ENCODE results near the gene RPS16. TPM values are rescaled to one million over a fixed set of nuclear protein-coding genes. Genes with fewer than 3 reads are reported as not detected.

RPS16 gene
- total and polyA plus RNA-seq, 9 of the 15 experiments (the other 6 are each of a cell fraction or from before 2014, with no cell fraction given) = 82.6 to 3,671 (median 2,204) TPM

DNA sequence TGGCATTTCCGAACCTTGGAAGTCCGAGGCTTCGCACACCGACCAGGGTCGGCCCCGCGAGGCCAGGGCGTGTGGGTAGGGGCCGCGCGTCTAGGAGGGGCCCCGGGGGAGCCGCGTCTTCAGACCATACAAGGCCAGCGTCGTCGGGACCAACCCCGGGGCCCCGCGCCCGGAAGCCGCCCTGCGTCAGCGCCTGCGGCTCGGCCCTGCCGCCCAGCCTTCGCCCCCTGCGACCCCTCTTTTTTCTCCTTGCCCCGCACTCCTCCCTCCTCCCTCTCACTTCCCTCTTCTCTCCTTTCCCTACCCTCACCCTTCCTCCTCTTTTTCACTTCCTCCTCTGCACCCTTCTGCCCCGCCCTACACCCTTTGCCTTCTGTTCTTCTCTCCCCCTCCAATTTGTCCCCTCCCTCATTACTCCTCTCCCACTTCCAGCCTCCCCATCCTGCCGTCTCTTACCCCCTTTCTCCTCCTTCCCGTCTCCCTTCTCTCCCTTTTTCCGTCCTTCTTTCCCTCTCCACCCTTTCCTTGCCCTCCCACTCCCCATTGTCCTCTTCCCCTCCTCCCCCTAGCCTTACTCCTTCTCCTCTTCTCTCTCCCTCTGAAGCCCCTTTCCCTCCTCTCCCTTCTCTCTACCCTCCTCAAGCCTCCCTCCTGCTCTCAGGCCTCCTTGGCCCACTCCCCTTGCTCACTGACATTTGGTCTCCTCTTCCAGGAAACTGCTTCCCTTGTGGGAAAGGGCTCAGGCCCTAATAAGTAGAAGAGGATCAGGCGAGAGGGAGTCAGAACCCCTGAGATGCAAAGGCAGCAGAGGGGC is 25.5 kb downstream of the RPS16 start (continued):
- TF ChIP-seq, protein P1, sequence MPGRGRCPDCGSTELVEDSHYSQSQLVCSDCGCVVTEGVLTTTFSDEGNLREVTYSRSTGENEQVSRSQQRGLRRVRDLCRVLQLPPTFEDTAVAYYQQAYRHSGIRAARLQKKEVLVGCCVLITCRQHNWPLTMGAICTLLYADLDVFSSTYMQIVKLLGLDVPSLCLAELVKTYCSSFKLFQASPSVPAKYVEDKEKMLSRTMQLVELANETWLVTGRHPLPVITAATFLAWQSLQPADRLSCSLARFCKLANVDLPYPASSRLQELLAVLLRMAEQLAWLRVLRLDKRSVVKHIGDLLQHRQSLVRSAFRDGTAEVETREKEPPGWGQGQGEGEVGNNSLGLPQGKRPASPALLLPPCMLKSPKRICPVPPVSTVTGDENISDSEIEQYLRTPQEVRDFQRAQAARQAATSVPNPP (IDR thresholded peaks at IDR 0.05; ENCODE audit: borderline replicate concordance, insufficient read depth, insufficient read length) = no peak
- TF ChIP-seq, protein P2, sequence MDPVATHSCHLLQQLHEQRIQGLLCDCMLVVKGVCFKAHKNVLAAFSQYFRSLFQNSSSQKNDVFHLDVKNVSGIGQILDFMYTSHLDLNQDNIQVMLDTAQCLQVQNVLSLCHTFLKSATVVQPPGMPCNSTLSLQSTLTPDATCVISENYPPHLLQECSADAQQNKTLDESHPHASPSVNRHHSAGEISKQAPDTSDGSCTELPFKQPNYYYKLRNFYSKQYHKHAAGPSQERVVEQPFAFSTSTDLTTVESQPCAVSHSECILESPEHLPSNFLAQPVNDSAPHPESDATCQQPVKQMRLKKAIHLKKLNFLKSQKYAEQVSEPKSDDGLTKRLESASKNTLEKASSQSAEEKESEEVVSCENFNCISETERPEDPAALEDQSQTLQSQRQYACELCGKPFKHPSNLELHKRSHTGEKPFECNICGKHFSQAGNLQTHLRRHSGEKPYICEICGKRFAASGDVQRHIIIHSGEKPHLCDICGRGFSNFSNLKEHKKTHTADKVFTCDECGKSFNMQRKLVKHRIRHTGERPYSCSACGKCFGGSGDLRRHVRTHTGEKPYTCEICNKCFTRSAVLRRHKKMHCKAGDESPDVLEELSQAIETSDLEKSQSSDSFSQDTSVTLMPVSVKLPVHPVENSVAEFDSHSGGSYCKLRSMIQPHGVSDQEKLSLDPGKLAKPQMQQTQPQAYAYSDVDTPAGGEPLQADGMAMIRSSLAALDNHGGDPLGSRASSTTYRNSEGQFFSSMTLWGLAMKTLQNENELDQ (CRISPR knock-in tag; IDR thresholded peaks at IDR 0.05; ENCODE audit: borderline replicate concordance) = no peak
- TF ChIP-seq, protein P3, sequence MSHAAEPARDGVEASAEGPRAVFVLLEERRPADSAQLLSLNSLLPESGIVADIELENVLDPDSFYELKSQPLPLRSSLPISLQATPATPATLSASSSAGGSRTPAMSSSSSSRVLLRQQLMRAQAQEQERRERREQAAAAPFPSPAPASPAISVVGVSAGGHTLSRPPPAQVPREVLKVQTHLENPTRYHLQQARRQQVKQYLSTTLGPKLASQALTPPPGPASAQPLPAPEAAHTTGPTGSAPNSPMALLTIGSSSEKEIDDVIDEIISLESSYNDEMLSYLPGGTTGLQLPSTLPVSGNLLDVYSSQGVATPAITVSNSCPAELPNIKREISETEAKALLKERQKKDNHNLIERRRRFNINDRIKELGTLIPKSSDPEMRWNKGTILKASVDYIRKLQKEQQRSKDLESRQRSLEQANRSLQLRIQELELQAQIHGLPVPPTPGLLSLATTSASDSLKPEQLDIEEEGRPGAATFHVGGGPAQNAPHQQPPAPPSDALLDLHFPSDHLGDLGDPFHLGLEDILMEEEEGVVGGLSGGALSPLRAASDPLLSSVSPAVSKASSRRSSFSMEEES (CRISPR knock-in tag; IDR thresholded peaks at IDR 0.05) = no peak
- TF ChIP-seq ETV5 (CRISPR knock-in tag; IDR thresholded peaks at IDR 0.05; ENCODE audit: low read depth) (no peak), FOSL1 (tag; conservative IDR thresholded peaks at IDR 0.05) (no peak), NFYB (IDR thresholded peaks at IDR 0.05; ENCODE audit: extremely low read depth, insufficient read length) (no peak), FIP1L1 (IDR thresholded peaks at IDR 0.05; ENCODE audit: low read depth, low read length, poor library complexity, severe bottlenecking) (no peak), GABPB1 (CRISPR knock-in tag; IDR thresholded peaks at IDR 0.05) (no peak), CBX5 (IDR thresholded peaks at IDR 0.05; ENCODE audit: borderline replicate concordance, low read depth) (no peak), MCM3 (IDR thresholded peaks at IDR 0.05) (no peak), HDAC2 (IDR thresholded peaks at IDR 0.05) (peak; percentile 66), KLF6 (CRISPR knock-in tag; IDR thresholded peaks at IDR 0.05; ENCODE audit: borderline replicate concordance) (no peak), CBFA2T3 (IDR thresholded peaks at IDR 0.05) (no peak), ZSCAN32 (CRISPR knock-in tag; IDR thresholded peaks at IDR 0.05) (no peak), CBX1 (IDR thresholded peaks at IDR 0.05; ENCODE audit: low read depth) (no peak), NR2F6 (CRISPR knock-in tag; IDR thresholded peaks at IDR 0.05) (no peak)
- TF ChIP-seq, protein P4, sequence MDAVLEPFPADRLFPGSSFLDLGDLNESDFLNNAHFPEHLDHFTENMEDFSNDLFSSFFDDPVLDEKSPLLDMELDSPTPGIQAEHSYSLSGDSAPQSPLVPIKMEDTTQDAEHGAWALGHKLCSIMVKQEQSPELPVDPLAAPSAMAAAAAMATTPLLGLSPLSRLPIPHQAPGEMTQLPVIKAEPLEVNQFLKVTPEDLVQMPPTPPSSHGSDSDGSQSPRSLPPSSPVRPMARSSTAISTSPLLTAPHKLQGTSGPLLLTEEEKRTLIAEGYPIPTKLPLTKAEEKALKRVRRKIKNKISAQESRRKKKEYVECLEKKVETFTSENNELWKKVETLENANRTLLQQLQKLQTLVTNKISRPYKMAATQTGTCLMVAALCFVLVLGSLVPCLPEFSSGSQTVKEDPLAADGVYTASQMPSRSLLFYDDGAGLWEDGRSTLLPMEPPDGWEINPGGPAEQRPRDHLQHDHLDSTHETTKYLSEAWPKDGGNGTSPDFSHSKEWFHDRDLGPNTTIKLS (IDR thresholded peaks at IDR 0.05; ENCODE audit: borderline replicate concordance, low read depth) = no peak
- TF ChIP-seq, protein P5, sequence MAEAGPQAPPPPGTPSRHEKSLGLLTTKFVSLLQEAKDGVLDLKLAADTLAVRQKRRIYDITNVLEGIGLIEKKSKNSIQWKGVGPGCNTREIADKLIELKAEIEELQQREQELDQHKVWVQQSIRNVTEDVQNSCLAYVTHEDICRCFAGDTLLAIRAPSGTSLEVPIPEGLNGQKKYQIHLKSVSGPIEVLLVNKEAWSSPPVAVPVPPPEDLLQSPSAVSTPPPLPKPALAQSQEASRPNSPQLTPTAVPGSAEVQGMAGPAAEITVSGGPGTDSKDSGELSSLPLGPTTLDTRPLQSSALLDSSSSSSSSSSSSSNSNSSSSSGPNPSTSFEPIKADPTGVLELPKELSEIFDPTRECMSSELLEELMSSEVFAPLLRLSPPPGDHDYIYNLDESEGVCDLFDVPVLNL (CRISPR knock-in tag; IDR thresholded peaks at IDR 0.05; ENCODE audit: low read depth) = 0 out of 2 replicates have a peak, but pooled peaks have one; percentile 53
- TF ChIP-seq, protein P6, sequence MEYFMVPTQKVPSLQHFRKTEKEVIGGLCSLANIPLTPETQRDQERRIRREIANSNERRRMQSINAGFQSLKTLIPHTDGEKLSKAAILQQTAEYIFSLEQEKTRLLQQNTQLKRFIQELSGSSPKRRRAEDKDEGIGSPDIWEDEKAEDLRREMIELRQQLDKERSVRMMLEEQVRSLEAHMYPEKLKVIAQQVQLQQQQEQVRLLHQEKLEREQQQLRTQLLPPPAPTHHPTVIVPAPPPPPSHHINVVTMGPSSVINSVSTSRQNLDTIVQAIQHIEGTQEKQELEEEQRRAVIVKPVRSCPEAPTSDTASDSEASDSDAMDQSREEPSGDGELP (CRISPR knock-in tag; IDR thresholded peaks at IDR 0.05; ENCODE audit: borderline replicate concordance) = no peak

Measured in K562 (cell line).